ENCODE results near the gene SMIM1. TPM values are rescaled to one million over a fixed set of nuclear protein-coding genes. Genes with fewer than 3 reads are reported as not detected.
A peak's percentile ranks its signal among the peaks of the same experiment; 100 is the strongest.

SMIM1 gene, protein sequence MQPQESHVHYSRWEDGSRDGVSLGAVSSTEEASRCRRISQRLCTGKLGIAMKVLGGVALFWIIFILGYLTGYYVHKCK
- total RNA-seq: 7.0 TPM
- 49.5 TPM for polyA plus RNA-seq (ENCODE audit: insufficient read depth, low read depth, low replicate concordance)
- long read RNA-seq, donor 1, transcript SMIM1-204 (4 exons, 446 nt): major isoform, 8 of 12 reads
- long read RNA-seq, donor 1, partial matches to known transcripts: 0 of 12 reads
- long read RNA-seq, donor 1, other reads (novel, unspliced or antisense): 0 of 12 reads
- long read RNA-seq, donor 2, transcript SMIM1-204 (4 exons, 446 nt): major isoform, 10 of 22 reads
- long read RNA-seq, donor 2, partial matches to known transcripts: 11 of 22 reads
- long read RNA-seq, donor 2, other reads (novel, unspliced or antisense): 0 of 22 reads
- long read RNA-seq, donor 3, transcript SMIM1-204 (4 exons, 446 nt): major isoform, 12 of 39 reads
- long read RNA-seq, donor 3, transcript SMIM1-201 (4 exons, 547 nt): minor isoform, 11 of 39 reads
- long read RNA-seq, donor 3, partial matches to known transcripts: 16 of 39 reads
- long read RNA-seq, donor 3, other reads (novel, unspliced or antisense): 0 of 39 reads
- long read RNA-seq, donor 4, transcript SMIM1-204 (4 exons, 446 nt): major isoform, 14 of 27 reads
- long read RNA-seq, donor 4, partial matches to known transcripts: 9 of 27 reads
- long read RNA-seq, donor 4, other reads (novel, unspliced or antisense): 0 of 27 reads
- long read RNA-seq, donor 5: 0 reads
- long read RNA-seq, donor 6, transcript SMIM1-204 (4 exons, 446 nt): major isoform, 21 of 72 reads
- long read RNA-seq, donor 6, transcript SMIM1-201 (4 exons, 547 nt): minor isoform, 9 of 72 reads
- long read RNA-seq, donor 6, partial matches to known transcripts: 42 of 72 reads
- long read RNA-seq, donor 6, other reads (novel, unspliced or antisense): 0 of 72 reads
- long read RNA-seq, donor 7, partial matches to known transcripts: 2 of 4 reads
- long read RNA-seq, donor 7, other reads (novel, unspliced or antisense): 0 of 4 reads
- long read RNA-seq, donor 8, transcript SMIM1-201 (4 exons, 547 nt): major isoform, 11 of 16 reads
- long read RNA-seq, donor 8, transcript SMIM1-204 (4 exons, 446 nt): minor isoform, 5 of 16 reads
- long read RNA-seq, donor 8, partial matches to known transcripts: 0 of 16 reads
- long read RNA-seq, donor 8, other reads (novel, unspliced or antisense): 0 of 16 reads
- long read RNA-seq, donor 9, transcript SMIM1-204 (4 exons, 446 nt): major isoform, 11 of 22 reads
- long read RNA-seq, donor 9, partial matches to known transcripts: 9 of 22 reads
- long read RNA-seq, donor 9, other reads (novel, unspliced or antisense): 0 of 22 reads
- long read RNA-seq, donor 10, transcript SMIM1-204 (4 exons, 446 nt): major isoform, 5 of 17 reads
- long read RNA-seq, donor 10, partial matches to known transcripts: 10 of 17 reads
- long read RNA-seq, donor 10, other reads (novel, unspliced or antisense): 0 of 17 reads

DNA sequence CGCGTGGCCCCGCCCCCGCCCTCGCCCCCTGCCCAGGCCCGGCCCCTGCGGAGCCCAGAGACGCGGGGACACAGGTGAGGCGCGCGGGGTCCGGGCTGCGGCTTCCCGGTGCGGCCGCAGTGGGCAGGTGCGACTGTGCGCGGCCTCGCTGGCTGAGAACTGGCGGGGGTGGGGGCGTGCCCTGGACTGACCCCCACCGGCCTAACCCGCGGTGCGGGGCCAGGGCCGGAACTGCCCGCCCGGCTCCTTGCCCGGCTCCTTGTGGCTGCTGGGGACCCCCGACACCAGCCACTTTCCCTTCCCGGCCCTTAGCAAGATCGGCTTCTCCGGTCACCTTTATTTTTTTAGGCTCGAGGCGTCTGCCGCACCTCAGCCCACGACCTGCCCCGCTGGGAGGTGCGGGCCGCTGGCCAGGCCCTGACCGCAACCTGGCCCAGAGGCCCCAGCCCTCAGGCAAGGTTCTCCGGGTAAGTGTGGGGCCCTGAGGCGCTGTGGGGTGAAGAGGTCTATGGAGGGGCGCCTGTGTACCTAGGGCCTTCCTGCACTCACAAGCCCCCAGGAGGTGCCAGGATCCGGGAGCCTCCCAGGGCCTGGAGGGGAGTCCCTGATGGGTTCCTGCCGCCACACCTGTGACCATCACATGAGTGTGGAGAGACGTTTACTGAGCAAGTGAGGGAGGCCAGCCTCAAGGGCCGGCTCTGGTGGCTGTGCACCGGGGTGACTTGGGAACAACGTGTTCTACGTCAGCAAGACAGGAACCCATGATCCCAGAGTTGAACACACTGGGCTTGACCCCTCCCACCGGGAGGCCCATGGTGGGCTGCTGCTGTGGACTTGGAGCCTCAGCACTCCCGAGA, at the start of gene SMIM1:
TSS of gene SMIM1 (plus strand) at position 35 of the 857 bp plus-strand sequence. CDS start 2,625 bp downstream, outside the sequence.
- peak in 3 of 5 donors; percentile 54 to 79 (median 76) for DNase-seq
- H3K27ac ChIP-seq (ENCODE audit: low read depth in 2 of 2, low read length in 2 of 2): peak within 1 kb of the TSS in 1 of 2 donors; percentile 22
- peaks cover 0 to 29% (median 12%) of the 10 kb centered on the region in 3 donors for H3K4me1 ChIP-seq (ENCODE audit: control insufficient read depth in 2 of 3, insufficient read depth in 2 of 3, low read depth in 1 of 3, low read length in 3 of 3)
- TF ChIP-seq CTCF (IDR thresholded peaks at IDR 0.05; ENCODE audit: borderline replicate concordance, extremely low read depth, insufficient read depth): no peak
- intact Hi-C loops (cut with DNase I): no loop called here
- peak within 1 kb of the TSS in 2 of 3 donors; percentile 30 to 59 for H3K4me3 ChIP-seq (ENCODE audit: low read length in 3 of 3)
- no peaks in the 10 kb centered on the region for H3K36me3 ChIP-seq (ENCODE audit: control insufficient read depth in 2 of 3, insufficient read depth in 3 of 3, low read length in 3 of 3)
- FAIRE-seq: no peak
- no peaks in the 10 kb centered on the region for H3K27me3 ChIP-seq (ENCODE audit: control insufficient read depth, insufficient read depth, low read length)
- H3K9ac ChIP-seq (ENCODE audit: low read length in 3 of 3): peak within 1 kb of the TSS in 1 of 3 donors; percentile 34
- no peaks in the 10 kb centered on the region for H3K9me3 ChIP-seq (ENCODE audit: control insufficient read depth in 2 of 3, insufficient read depth in 1 of 3, low read length in 3 of 3)

DNA sequence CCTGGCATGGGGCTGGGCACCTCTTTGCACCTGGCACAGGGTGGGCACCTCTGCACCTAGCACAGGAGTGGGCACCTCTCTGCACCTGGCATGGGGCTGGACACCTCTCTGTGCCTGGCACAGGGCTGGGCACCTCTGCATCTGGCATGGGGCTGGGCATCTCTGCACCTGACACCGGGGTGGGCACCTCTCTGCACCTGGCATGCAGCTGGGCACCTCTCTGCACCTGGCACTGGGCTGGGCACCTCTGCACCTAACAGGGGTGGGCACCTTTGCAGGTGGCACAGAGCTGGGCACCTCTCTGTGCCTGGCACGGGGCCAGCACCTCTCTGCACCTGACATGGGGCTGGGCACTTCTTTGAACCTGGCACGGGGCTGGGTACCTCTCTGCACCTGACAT, 49.7 kb upstream of the SMIM1 start:
- DNase-seq: no peak
- no peaks in the 10 kb centered on the region for H3K9me3 ChIP-seq (ENCODE audit: control insufficient read depth in 2 of 3, insufficient read depth in 1 of 3, low read length in 3 of 3)
- H3K9ac ChIP-seq (ENCODE audit: low read length in 3 of 3): no peak overlapping the region
- H3K4me1 ChIP-seq (ENCODE audit: control insufficient read depth in 2 of 3, insufficient read depth in 2 of 3, low read depth in 1 of 3, low read length in 3 of 3): no peaks in the 10 kb centered on the region
- no peaks in the 10 kb centered on the region for H3K36me3 ChIP-seq (ENCODE audit: control insufficient read depth in 2 of 3, insufficient read depth in 3 of 3, low read length in 3 of 3)
- intact Hi-C loops (cut with DNase I): no loop called here
- H3K27me3 ChIP-seq (ENCODE audit: control insufficient read depth, insufficient read depth, low read length): no peaks in the 10 kb centered on the region
- FAIRE-seq: no peak
- no peak overlapping the region for H3K4me3 ChIP-seq (ENCODE audit: low read length in 3 of 3)
- H3K27ac ChIP-seq (ENCODE audit: low read depth in 2 of 2, low read length in 2 of 2): no peak overlapping the region
- TF ChIP-seq CTCF (IDR thresholded peaks at IDR 0.05; ENCODE audit: borderline replicate concordance, extremely low read depth, insufficient read depth): no peak
